Measurements from ENCODE around the gene MYL3. TPM values are rescaled to one million over a fixed set of nuclear protein-coding genes. Genes with fewer than 3 reads are reported as not detected.

The MYL3 gene
- total RNA-seq, 2 donors from 2014 or later = 208 to 223 TPM

DNA sequence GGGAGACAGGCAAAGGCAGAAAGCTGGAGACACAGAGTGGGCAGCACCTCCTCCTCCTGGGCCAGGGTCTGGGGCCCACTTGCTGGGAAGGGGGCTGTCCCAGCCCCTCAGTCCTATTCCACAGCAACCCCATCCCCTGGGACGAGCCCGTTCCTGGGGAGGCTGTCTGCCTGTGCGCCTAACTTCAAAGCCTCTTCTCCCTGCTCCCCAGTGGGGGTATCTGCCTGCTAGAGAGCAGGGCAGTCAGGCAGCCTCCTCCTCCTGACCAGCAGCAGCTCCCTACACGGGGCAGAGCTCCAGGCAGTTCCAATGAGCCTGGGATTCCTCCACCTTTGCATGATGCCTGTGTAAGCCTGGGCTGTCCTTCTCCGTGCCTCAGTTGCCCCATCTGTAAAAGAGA, 21.2 kb upstream of the MYL3 start:
- peak overlapping the region in 1 of 2 donors; percentile 63 for H3K4me3 ChIP-seq

GRCh38 chr3:46883830-46884185, 20.6 kb upstream of the MYL3 start:
- H3K27ac ChIP-seq = no peak overlapping the region
- TF ChIP-seq, protein P1, sequence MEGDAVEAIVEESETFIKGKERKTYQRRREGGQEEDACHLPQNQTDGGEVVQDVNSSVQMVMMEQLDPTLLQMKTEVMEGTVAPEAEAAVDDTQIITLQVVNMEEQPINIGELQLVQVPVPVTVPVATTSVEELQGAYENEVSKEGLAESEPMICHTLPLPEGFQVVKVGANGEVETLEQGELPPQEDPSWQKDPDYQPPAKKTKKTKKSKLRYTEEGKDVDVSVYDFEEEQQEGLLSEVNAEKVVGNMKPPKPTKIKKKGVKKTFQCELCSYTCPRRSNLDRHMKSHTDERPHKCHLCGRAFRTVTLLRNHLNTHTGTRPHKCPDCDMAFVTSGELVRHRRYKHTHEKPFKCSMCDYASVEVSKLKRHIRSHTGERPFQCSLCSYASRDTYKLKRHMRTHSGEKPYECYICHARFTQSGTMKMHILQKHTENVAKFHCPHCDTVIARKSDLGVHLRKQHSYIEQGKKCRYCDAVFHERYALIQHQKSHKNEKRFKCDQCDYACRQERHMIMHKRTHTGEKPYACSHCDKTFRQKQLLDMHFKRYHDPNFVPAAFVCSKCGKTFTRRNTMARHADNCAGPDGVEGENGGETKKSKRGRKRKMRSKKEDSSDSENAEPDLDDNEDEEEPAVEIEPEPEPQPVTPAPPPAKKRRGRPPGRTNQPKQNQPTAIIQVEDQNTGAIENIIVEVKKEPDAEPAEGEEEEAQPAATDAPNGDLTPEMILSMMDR (IDR thresholded peaks at IDR 0.05) = no peak
- no peak for DNase-seq (ENCODE audit: low spot score)
- no peaks in the 10 kb centered on the region for H3K9me3 ChIP-seq
- peak overlapping the region; percentile 63 to 68 for H3K4me3 ChIP-seq
- H3K27me3 ChIP-seq = peaks cover 0 to 16% of the 10 kb centered on the region in 2 donors
- H3K4me1 ChIP-seq = peaks cover 0 to 32% of the 10 kb centered on the region in 2 donors
- no peaks in the 10 kb centered on the region for H3K36me3 ChIP-seq

More for the DNA sequence above, 21.2 kb upstream of the MYL3 start:
- Histone ChIP-seq H3K36me3 (no peaks in the 10 kb centered on the region), H3K27ac (no peak overlapping the region), H3K4me1 (peaks cover 0 to 26% of the 10 kb centered on the region in 2 donors), H3K9me3 (no peaks in the 10 kb centered on the region), H3K27me3 (peaks cover 0 to 16% of the 10 kb centered on the region in 2 donors)
- no peak for DNase-seq (ENCODE audit: low spot score)
- TF ChIP-seq, protein P1 (IDR thresholded peaks at IDR 0.05) = no peak

- TF ChIP-seq, protein P1 (IDR thresholded peaks at IDR 0.05) = no peak
- peaks cover 0 to 16% of the 10 kb centered on the region in 2 donors for H3K27me3 ChIP-seq
- peak overlapping the region; percentile 66 to 76 for H3K27ac ChIP-seq
Observed at GRCh38 chr3:46883054-46883829, 20.0 kb upstream of the MYL3 start.

GRCh38 chr3:46882377-46883053, 19.3 kb upstream of the MYL3 start:
- Histone ChIP-seq H3K27ac (peak overlapping the region; percentile 66 to 76), H3K4me1 (peaks cover 0 to 34% of the 10 kb centered on the region in 2 donors)

More at GRCh38 chr3:46883054-46883829, 20.0 kb upstream of the MYL3 start:
- DNase-seq (ENCODE audit: low spot score) = no peak
- H3K4me1 ChIP-seq = peaks cover 0 to 34% of the 10 kb centered on the region in 2 donors
- no peaks in the 10 kb centered on the region for H3K36me3 ChIP-seq
- H3K9me3 ChIP-seq = no peaks in the 10 kb centered on the region
- peak overlapping the region; percentile 63 to 68 for H3K4me3 ChIP-seq

GRCh38 chr3:46881596-46882376, 18.5 kb upstream of the MYL3 start:
- TF ChIP-seq, protein P1 (IDR thresholded peaks at IDR 0.05) = no peak
- Histone ChIP-seq H3K4me3 (peak overlapping the region; percentile 63 to 68), H3K9me3 (no peaks in the 10 kb centered on the region), H3K27me3 (peaks cover 0 to 16% of the 10 kb centered on the region in 2 donors), H3K36me3 (no peaks in the 10 kb centered on the region), H3K27ac (peak overlapping the region; percentile 66 to 76), H3K4me1 (peaks cover 0 to 34% of the 10 kb centered on the region in 2 donors)
- DNase-seq (ENCODE audit: low spot score) = no peak

More at GRCh38 chr3:46882377-46883053, 19.3 kb upstream of the MYL3 start:
- no peaks in the 10 kb centered on the region for H3K36me3 ChIP-seq
- TF ChIP-seq, protein P1 (IDR thresholded peaks at IDR 0.05) = no peak
- peaks cover 0 to 16% of the 10 kb centered on the region in 2 donors for H3K27me3 ChIP-seq
- DNase-seq (ENCODE audit: low spot score) = no peak
- peak overlapping the region; percentile 63 to 68 for H3K4me3 ChIP-seq
- no peaks in the 10 kb centered on the region for H3K9me3 ChIP-seq

Data from right atrium auricular region (tissue), 2 donors.